ENCODE results near the gene OR4K14.

GRCh38 chr14:20031058-20031457 lies 12.0 kb upstream of the OR4K14 start:
- no peak for TF ChIP-seq CTCF (IDR thresholded peaks at IDR 0.05; ENCODE audit: borderline replicate concordance, extremely low read depth, low read length, poor library complexity, severe bottlenecking)
- TF ChIP-seq EZH2 (IDR thresholded peaks at IDR 0.05; ENCODE audit: borderline replicate concordance, low read depth, low read length, severe bottlenecking), result no peak

All from DND-41 (cell line).